H1 (cell line): Measurements from ENCODE around the gene SPATA25. TPM values are rescaled to one million over a fixed set of nuclear protein-coding genes. Genes with fewer than 3 reads are reported as not detected.

ENCODE experiments used
- CTCF ChIA-PET: fragments of 300-600 bp; sonication (Branson Sonifier 250); formaldehyde crosslinking; loops from one replicate; lab custom pipeline; 2021; ENCODE audit not compliant: partially characterized antibody; lab: Charles Lee
- POLR2A ChIA-PET: fragments of 300-600 bp; sonication (Branson Sonifier 250); formaldehyde crosslinking; loops from one replicate; lab custom pipeline; 2021; ENCODE audit warnings: inconsistent platforms; ENCODE audit not compliant: partially characterized antibody; lab: Charles Lee
- DNase-seq, 2 experiments: peaks; one replicate each; pipeline versions ENCODE4 v3.0.0 to v3.0.0-alpha.2; 2010 to 2022; ENCODE audit warnings: low spot score in 2 of 2, low read depth in 1 of 2, mixed read lengths in 1 of 2
- FAIRE-seq: peaks from 2 replicates; lab custom pipeline; 2011; peaks lifted over from hg19 to GRCh38; lab: Jason Lieb, UNC
- H2AFZ ChIP-seq: 2 replicates; pipeline ENCODE4 v1.8.1; 2012; ENCODE audit warnings: low read length, inconsistent platforms
- H2AK5ac ChIP-seq: 2 replicates; pipeline ENCODE4 v1.6.1; 2013; ENCODE audit warnings: low read depth, low read length
- H2BK120ac ChIP-seq: replicated peaks from 2 replicates; pipeline ENCODE3; 2013; ENCODE audit warnings: low read depth, low read length, inconsistent platforms
- H2BK12ac ChIP-seq: 2 replicates; pipeline ENCODE4 v1.6.1; 2013; ENCODE audit warnings: low read depth, low read length
- H2BK15ac ChIP-seq: 2 replicates; pipeline ENCODE4 v1.6.1; 2013; ENCODE audit warnings: low read length
- H2BK20ac ChIP-seq: 2 replicates; pipeline ENCODE4 v1.6.1; 2013; ENCODE audit warnings: low read length
- H2BK5ac ChIP-seq: 2 replicates; pipeline ENCODE4 v1.6.1; 2013; ENCODE audit warnings: low read depth, low read length
- H3K14ac ChIP-seq: 2 replicates; pipeline ENCODE4 v1.6.1; 2013; ENCODE audit warnings: inconsistent platforms; ENCODE audit not compliant: insufficient read length
- H3K18ac ChIP-seq: 2 replicates; pipeline ENCODE4 v1.6.1; 2013; ENCODE audit warnings: low read length; ENCODE audit errors: extremely low read depth
- H3K23ac ChIP-seq: 2 replicates; pipeline ENCODE4 v1.6.1; 2013; ENCODE audit warnings: inconsistent platforms; ENCODE audit not compliant: insufficient read length
- H3K23me2 ChIP-seq: 2 replicates; pipeline ENCODE4 v1.6.1; 2013; ENCODE audit warnings: low read depth, low read length
- H3K27ac ChIP-seq: 2 replicates; pipeline ENCODE4 v1.6.1; 2011; ENCODE audit warnings: low read depth, low read length, inconsistent platforms
- H3K27me3 ChIP-seq, 4 experiments: replicated peaks in 1 of 4; 1 replicate in 1 of 4; 2 replicates in 3 of 4; pipeline versions ENCODE4 v1.6.1 to v1.8.1; 2011 to 2013; ENCODE audit warnings: low read length in 3 of 4, mild to moderate bottlenecking in 3 of 4, inconsistent platforms in 2 of 4, mixed read lengths in 2 of 4, moderate library complexity in 1 of 4; ENCODE audit not compliant: control insufficient read depth in 3 of 4, insufficient read depth in 3 of 4; ENCODE audit errors: extremely low read depth in 1 of 4
- H3K36me3 ChIP-seq, 4 experiments: 2 replicates each; pipeline versions ENCODE4 v1.6.1 to v1.8.1; 2011 to 2013; ENCODE audit warnings: mild to moderate bottlenecking in 4 of 4, low read length in 3 of 4, moderate library complexity in 2 of 4, control low read depth in 1 of 4, inconsistent platforms in 1 of 4; ENCODE audit not compliant: insufficient read depth in 4 of 4, control insufficient read depth in 2 of 4
- H3K4ac ChIP-seq: replicated peaks from 2 replicates; pipeline ENCODE3; 2013; ENCODE audit warnings: low read length, low read depth, mixed read lengths, inconsistent platforms; ENCODE audit not compliant: insufficient read length
- H3K4me1 ChIP-seq, 4 experiments: replicated peaks in 1 of 4; 1 replicate in 1 of 4; 2 replicates in 3 of 4; pipeline versions ENCODE4 v1.6.1 to v1.8.1; 2011 to 2013; ENCODE audit warnings: low read length in 3 of 4, inconsistent platforms in 2 of 4, mixed read lengths in 1 of 4; ENCODE audit not compliant: insufficient read depth in 4 of 4, control insufficient read depth in 3 of 4
- H3K4me2 ChIP-seq, 2 experiments: 2 replicates each; pipeline versions ENCODE4 v1.6.1 to v1.8.1; 2011 to 2013; ENCODE audit warnings: low read depth in 2 of 2, low read length in 2 of 2, control low read depth in 1 of 2, inconsistent platforms in 1 of 2, mild to moderate bottlenecking in 1 of 2; ENCODE audit not compliant: insufficient read depth in 1 of 2
- H3K4me3 ChIP-seq, 4 experiments: fragments of 200-600, 300-600 bp in 1 of 4; sonication (generic), shearing (Covaris generic), sonication (Bioruptor Twin) in 1 of 4; 2 replicates each; pipeline versions ENCODE4 v1.5.1 to v1.8.1; 2011 to 2016; ENCODE audit warnings: low read length in 4 of 4, low read depth in 3 of 4, control low read depth in 2 of 4, inconsistent platforms in 2 of 4, mild to moderate bottlenecking in 2 of 4, mixed read lengths in 1 of 4, moderate library complexity in 1 of 4; ENCODE audit not compliant: insufficient read depth in 2 of 4; ENCODE audit errors: extremely low read depth in 1 of 4
- H3K56ac ChIP-seq: replicated peaks from 2 replicates; pipeline ENCODE3; 2013; ENCODE audit warnings: low read depth, mild to moderate bottlenecking, mixed read lengths, low read length, inconsistent platforms; ENCODE audit not compliant: insufficient read length
- H3K79me1 ChIP-seq: 2 replicates; pipeline ENCODE4 v1.6.1; 2013; ENCODE audit warnings: low read depth, low read length, control low read depth
- H3K79me2 ChIP-seq, 2 experiments: 2 replicates each; pipeline versions ENCODE4 v1.6.1 to v1.8.1; 2012 to 2013; ENCODE audit warnings: low read length in 2 of 2, mild to moderate bottlenecking in 2 of 2, inconsistent platforms in 1 of 2; ENCODE audit not compliant: insufficient read depth in 2 of 2, control insufficient read depth in 1 of 2
- H3K9ac ChIP-seq, 4 experiments: replicated peaks in 1 of 4; 1 replicate in 1 of 4; 2 replicates in 3 of 4; pipeline versions ENCODE4 v1.6.1 to v1.8.1; 2011 to 2013; ENCODE audit warnings: low read depth in 3 of 4, low read length in 3 of 4, control low read depth in 2 of 4, mild to moderate bottlenecking in 2 of 4, moderate library complexity in 2 of 4, inconsistent platforms in 1 of 4; ENCODE audit errors: extremely low read depth in 1 of 4
- H3K9me3 ChIP-seq, 2 experiments: 2 replicates each; pipeline versions ENCODE4 v1.6.1 to v1.8.1; 2012 to 2013; ENCODE audit warnings: mild to moderate bottlenecking in 2 of 2, moderate library complexity in 2 of 2, control low read depth in 1 of 2, inconsistent platforms in 1 of 2, low read depth in 1 of 2, low read length in 1 of 2, mixed read lengths in 1 of 2; ENCODE audit not compliant: insufficient read depth in 2 of 2
- H4K20me1 ChIP-seq, 2 experiments: replicated peaks in 1 of 2; 2 replicates each; pipeline versions ENCODE3 to v1.8.1; 2011 to 2013; ENCODE audit warnings: inconsistent platforms in 2 of 2, low read length in 2 of 2, mild to moderate bottlenecking in 1 of 2; ENCODE audit not compliant: insufficient read depth in 2 of 2, control insufficient read depth in 1 of 2
- H4K5ac ChIP-seq: 2 replicates; pipeline ENCODE4 v1.6.1; 2013; ENCODE audit warnings: low read length, low read depth, mixed read lengths, inconsistent platforms; ENCODE audit not compliant: insufficient read length
- H4K8ac ChIP-seq: 2 replicates; pipeline ENCODE4 v1.8.0; 2013; ENCODE audit warnings: mild to moderate bottlenecking, moderate library complexity, low read length, inconsistent platforms; ENCODE audit not compliant: insufficient read depth; ENCODE audit errors: extremely low read depth
- H4K91ac ChIP-seq: replicated peaks from 2 replicates; pipeline ENCODE3; 2013; ENCODE audit warnings: low read length, mixed read lengths, inconsistent platforms; ENCODE audit not compliant: insufficient read length
- KDM4A ChIP-seq: IDR thresholded peaks from one replicate; pipeline ENCODE4 v1.7.1; 2012; ENCODE audit warnings: low read depth, mild to moderate bottlenecking, moderate library complexity, low read length, inconsistent platforms; ENCODE audit not compliant: severe bottlenecking
- KDM5A ChIP-seq: fragments of 200-600 bp; IDR thresholded peaks from 2 replicates; pipeline ENCODE4 v1.7.1; 2012; ENCODE audit warnings: mild to moderate bottlenecking, low read length, inconsistent platforms, mixed read lengths
- POU5F1 ChIP-seq: IDR thresholded peaks from 2 replicates; pipeline ENCODE4 v1.6.1; 2011; ENCODE audit warnings: low read depth, mild to moderate bottlenecking, low read length, moderate library complexity
- SIRT6 ChIP-seq: IDR thresholded peaks from one replicate; pipeline ENCODE4 v1.7.1; 2012; ENCODE audit warnings: low read length, inconsistent platforms
- SP4 ChIP-seq: IDR thresholded peaks from 2 replicates; pipeline ENCODE4 v1.6.1; 2012; ENCODE audit warnings: low read length, inconsistent platforms
- WGBS, 2 experiments: shearing (Covaris generic) in 1 of 2; methylation state at CpG; one replicate each; pipeline versions ENCODE4 v1.1.6 to v1.1.7; 2013 to 2015; ENCODE audit warnings: low lambda C conversion rate in 2 of 2, mixed read lengths in 2 of 2, inconsistent platforms in 1 of 2, low coverage in 1 of 2, missing lambda C conversion rate in 1 of 2; ENCODE audit not compliant: insufficient replicate concordance in 2 of 2, insufficient coverage in 1 of 2, insufficient read length in 1 of 2; ENCODE audit errors: extremely low coverage in 1 of 2, missing lambda C conversion rate in 1 of 2; 5-methylcytosine and 5-hydroxymethylcytosine counted together
- polyA plus RNA-seq, 7 experiments: library from polyadenylated mRNA; depleted of rRNA in 3 of 7; stranded (reverse) in 5 of 7; unstranded in 2 of 7; fragments of >200 nt in 5 of 7; fragments of 200-250 nt in 2 of 7; gene quantifications; 1 replicate in 5 of 7; 2 replicates in 1 of 7; 4 replicates in 1 of 7; pipeline versions ENCODE4 v1.2.1 to v1.2.3, GENCODE V29; 2011 to 2013; ENCODE audit warnings: missing spikeins in 2 of 7, mixed read lengths in 2 of 7
- total RNA-seq: library from RNA; stranded (reverse); fragmentation: NEBNext Ultra II Directional; extraction: Animal tissue kit (Norgen Biotek cat#: 25700); gene quantifications from 2 replicates; pipeline ENCODE4 v1.2.1, GENCODE V29; 2021
- TF ChIP-seq, protein P1 (sequence below): IDR thresholded peaks from 2 replicates; pipeline ENCODE4 v1.6.1; 2012; ENCODE audit warnings: inconsistent platforms
- TF ChIP-seq, protein P2 (sequence below), 3 experiments: IDR thresholded peaks; 1 replicate in 2 of 3; 2 replicates in 1 of 3; pipeline versions ENCODE4 v1.5.1 to v1.6.1; 2011; ENCODE audit warnings: low read length in 3 of 3, mild to moderate bottlenecking in 3 of 3, inconsistent platforms in 2 of 3, low read depth in 1 of 3, moderate library complexity in 1 of 3; ENCODE audit not compliant: insufficient read depth in 1 of 3; ENCODE audit errors: control extremely low read depth in 1 of 3

SPATA25 gene
- total and polyA plus RNA-seq, 2 of the 8 experiments (the other 6 are each of a cell fraction or from before 2014, with no cell fraction given): 2.0 to 3.0 TPM

DNA sequence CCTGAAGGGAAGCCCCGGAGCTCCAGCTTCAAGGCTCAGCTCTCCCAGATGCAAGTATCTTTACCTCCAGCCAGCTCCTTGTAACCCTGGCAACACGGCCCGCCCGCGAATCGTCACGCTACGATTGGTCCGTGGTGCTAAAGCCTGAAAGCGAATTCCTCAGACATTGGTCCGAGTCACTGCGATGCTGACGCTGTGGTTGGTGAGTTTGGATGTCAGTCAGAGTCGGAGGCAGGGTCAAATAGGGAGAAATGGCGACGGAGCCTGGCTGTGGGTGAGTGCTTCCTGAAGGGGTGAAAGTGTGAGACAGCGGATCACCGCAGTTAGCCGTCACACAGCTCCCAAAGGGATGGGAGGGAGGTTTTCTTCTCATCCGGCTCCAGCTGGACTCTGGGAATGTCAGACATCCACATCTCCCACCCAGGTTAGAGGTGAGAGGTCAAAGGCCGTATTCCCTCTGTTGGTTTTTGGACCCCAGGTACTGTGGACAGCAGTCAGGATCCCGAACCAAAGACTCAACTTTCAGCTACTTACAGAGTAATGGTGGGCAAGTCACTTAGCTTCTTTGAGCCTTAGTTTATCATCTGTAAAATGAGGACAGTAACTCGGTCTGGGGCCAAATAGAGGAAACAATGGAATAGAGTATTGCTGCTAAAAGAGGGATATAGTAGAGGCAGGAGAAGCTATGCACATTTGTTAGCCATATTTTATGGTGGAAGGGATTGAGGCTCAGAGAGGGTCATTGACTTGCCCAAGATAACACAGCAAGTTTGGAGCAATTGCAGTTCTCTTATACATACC is 6.2 kb downstream of the SPATA25 start, which contains the start of gene ZSWIM1:
Gene ZSWIM1 (plus strand): TSS at position 240 of the 801 bp plus-strand sequence. CDS start 1,366 bp downstream, outside the sequence.
- Histone ChIP-seq H3K56ac (no peak within 1 kb of the TSS), H4K20me1 (peaks cover 0 to 7% of the 10 kb centered on the region in 2 experiments), H3K9me3 (no peaks in the 10 kb centered on the region), H2BK20ac (no peak within 1 kb of the TSS), H3K79me2 (peaks cover 0 to 16% of the 10 kb centered on the region in 2 experiments; a peak in 1 of 4 replicates), H3K79me1 (no peaks in the 10 kb centered on the region), H3K23me2 (peaks cover 5% of the 10 kb centered on the region), H3K9ac (peak within 1 kb of the TSS; percentile 67 to 94 (median 71)), H3K27me3 (no peaks in the 10 kb centered on the region), H2BK5ac (peak within 1 kb of the TSS; percentile 90), H2AFZ (peak within 1 kb of the TSS; percentile 22; the same call in 1 of the 2 replicates), H3K14ac (no peak within 1 kb of the TSS), H4K5ac (no peak within 1 kb of the TSS), H3K27ac (peak within 1 kb of the TSS; percentile 69), H2BK15ac (peak within 1 kb of the TSS; percentile 89; the same call in 1 of the 2 replicates), H2BK120ac (peak within 1 kb of the TSS; percentile 12), H3K36me3 (peaks cover 14 to 28% (median 20%) of the 10 kb centered on the region in 4 experiments), H3K23ac (no peak within 1 kb of the TSS), H4K91ac (no peak within 1 kb of the TSS), H3K4ac (peak within 1 kb of the TSS; percentile 40), H3K4me2 (peak within 1 kb of the TSS; percentile 73 to 88), H2AK5ac (no peak within 1 kb of the TSS), H2BK12ac (0 out of 2 replicates have a peak within 1 kb of the TSS, but pooled peaks have one; percentile 28), H3K4me3 (peak within 1 kb of the TSS; percentile 80 to 99 (median 90)), H3K18ac (peak within 1 kb of the TSS; percentile 88), H3K4me1 (no peaks in the 10 kb centered on the region), H4K8ac (peak within 1 kb of the TSS; percentile 94; the same call in 1 of the 2 replicates)
- FAIRE-seq (peak; percentile 85), DNase-seq (peak; percentile 98 to 99)
- POLR2A ChIA-PET: interaction anchor here (0.6 to 5.7 kb wide), 25 partner anchors 10 to 332 kb away, joined by 3 to 55 read pairs (median 5); partner anchors contain the start of genes ACOT8, CTSA, NEURL2 and PCIF1
- CTCF ChIA-PET: interaction anchor here (0.8 to 2.8 kb wide), 9 partner anchors 9 to 89 kb away, joined by 3 to 14 read pairs (median 4); partner anchors contain the start of genes CTSA, NEURL2 and PLTP
- 5% methylated on average over 23 of the region's 23 CpGs; no CpG with 5 or more reads in 1 of the 2 experiments for WGBS, 2 experiments
- TF ChIP-seq POU5F1: no peak
- TF ChIP-seq, protein P1, sequence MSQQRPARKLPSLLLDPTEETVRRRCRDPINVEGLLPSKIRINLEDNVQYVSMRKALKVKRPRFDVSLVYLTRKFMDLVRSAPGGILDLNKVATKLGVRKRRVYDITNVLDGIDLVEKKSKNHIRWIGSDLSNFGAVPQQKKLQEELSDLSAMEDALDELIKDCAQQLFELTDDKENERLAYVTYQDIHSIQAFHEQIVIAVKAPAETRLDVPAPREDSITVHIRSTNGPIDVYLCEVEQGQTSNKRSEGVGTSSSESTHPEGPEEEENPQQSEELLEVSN: no peak
- TF ChIP-seq KDM4A: no peak
- no peak for TF ChIP-seq SP4
- TF ChIP-seq KDM5A: peak; percentile 78
- TF ChIP-seq, protein P2, sequence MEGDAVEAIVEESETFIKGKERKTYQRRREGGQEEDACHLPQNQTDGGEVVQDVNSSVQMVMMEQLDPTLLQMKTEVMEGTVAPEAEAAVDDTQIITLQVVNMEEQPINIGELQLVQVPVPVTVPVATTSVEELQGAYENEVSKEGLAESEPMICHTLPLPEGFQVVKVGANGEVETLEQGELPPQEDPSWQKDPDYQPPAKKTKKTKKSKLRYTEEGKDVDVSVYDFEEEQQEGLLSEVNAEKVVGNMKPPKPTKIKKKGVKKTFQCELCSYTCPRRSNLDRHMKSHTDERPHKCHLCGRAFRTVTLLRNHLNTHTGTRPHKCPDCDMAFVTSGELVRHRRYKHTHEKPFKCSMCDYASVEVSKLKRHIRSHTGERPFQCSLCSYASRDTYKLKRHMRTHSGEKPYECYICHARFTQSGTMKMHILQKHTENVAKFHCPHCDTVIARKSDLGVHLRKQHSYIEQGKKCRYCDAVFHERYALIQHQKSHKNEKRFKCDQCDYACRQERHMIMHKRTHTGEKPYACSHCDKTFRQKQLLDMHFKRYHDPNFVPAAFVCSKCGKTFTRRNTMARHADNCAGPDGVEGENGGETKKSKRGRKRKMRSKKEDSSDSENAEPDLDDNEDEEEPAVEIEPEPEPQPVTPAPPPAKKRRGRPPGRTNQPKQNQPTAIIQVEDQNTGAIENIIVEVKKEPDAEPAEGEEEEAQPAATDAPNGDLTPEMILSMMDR (IDR thresholded peaks at IDR 0.05; ENCODE audit: control extremely low read depth in 1 of 3, insufficient read depth in 1 of 3, low read depth in 1 of 3, low read length in 3 of 3): no peak
- TF ChIP-seq SIRT6: no peak
